ENCODE measurements around the gene MSANTD1. TPM values are rescaled to one million over a fixed set of nuclear protein-coding genes. Genes with fewer than 3 reads are reported as not detected.

MSANTD1 gene
- total and polyA plus RNA-seq, 2 of the 8 experiments (the other 6 are each of a cell fraction or from before 2014, with no cell fraction given), result 0.23 to 0.45 TPM

DNA sequence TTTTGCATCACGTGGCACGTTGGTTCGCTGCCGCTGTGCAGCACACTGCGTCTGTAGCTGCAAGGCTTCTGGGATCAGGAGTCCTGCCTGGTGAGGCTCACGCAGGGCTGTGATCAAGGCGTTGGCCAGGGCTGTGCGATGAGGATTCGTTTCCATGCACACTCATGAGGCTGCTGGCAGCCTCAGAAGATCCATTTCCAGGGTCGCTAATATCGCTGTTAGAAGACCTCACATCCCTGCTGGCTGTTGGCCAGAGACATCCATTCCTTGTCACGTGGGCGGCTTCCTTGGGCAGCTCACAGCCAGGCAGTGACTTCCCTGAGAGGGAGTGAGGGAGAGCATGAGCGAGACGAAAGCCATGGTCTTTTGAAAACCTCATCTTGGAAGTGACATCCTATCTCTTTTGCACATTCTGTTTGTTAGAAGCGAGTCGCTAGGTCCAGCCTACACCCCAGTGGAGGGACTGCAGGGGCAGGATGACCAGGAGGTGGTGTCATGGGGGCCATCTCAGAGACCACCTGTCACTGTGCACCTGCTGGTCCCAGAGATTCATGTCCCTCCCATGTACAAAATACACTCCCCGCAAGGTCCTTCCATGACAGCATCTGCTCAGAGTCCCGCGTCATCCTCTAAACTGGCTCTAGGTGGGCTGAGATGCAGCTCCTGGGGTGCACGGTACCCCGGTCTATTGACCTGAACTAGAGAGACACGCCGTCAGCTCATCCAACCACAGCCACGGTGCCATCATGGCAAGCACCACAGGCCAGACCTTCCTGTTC lies 56.1 kb downstream of the MSANTD1 start:
- H4K20me1 ChIP-seq (replicated peaks in 1 of 2; ENCODE audit: control insufficient read depth in 1 of 2, insufficient read depth in 2 of 2, low read length in 2 of 2), result peaks cover 6 to 17% of the 10 kb centered on the region in 2 experiments
- peak overlapping the region; percentile 70 for H3K14ac ChIP-seq (ENCODE audit: insufficient read length)
- no peak overlapping the region for H2BK15ac ChIP-seq (ENCODE audit: low read length)
- peak overlapping the region; percentile 78 for H2BK120ac ChIP-seq (replicated peaks; ENCODE audit: low read depth, low read length)
- no peaks in the 10 kb centered on the region for H3K27me3 ChIP-seq (replicated peaks in 1 of 4; ENCODE audit: control insufficient read depth in 3 of 4, extremely low read depth in 1 of 4, insufficient read depth in 3 of 4, low read length in 3 of 4)
- DNase-seq (ENCODE audit: low read depth in 1 of 2, low spot score in 2 of 2) (no peak), FAIRE-seq (no peak)
- H2AK5ac ChIP-seq (ENCODE audit: low read depth, low read length), result no peak overlapping the region
- ChIA-PET POLR2A (ENCODE audit: partially characterized antibody) (interaction anchor here (3.4 kb wide), 1 partner anchor 11 kb away, joined by 16 read pairs; no protein-coding TSS in a partner anchor), CTCF (ENCODE audit: partially characterized antibody) (interaction anchor here (0.7 to 2.0 kb wide), 6 partner anchors 12 to 210 kb away, joined by 3 to 5 read pairs (median 3); no protein-coding TSS in a partner anchor)
- no peak overlapping the region for H2BK5ac ChIP-seq (ENCODE audit: low read depth, low read length)
- H3K4me3 ChIP-seq (ENCODE audit: extremely low read depth in 1 of 4, insufficient read depth in 2 of 4, low read depth in 3 of 4, low read length in 4 of 4), result no peak overlapping the region
- no peak overlapping the region for H2AFZ ChIP-seq (ENCODE audit: low read length)
- no peak overlapping the region for H3K23ac ChIP-seq (ENCODE audit: insufficient read length)
- no peak overlapping the region for H3K56ac ChIP-seq (replicated peaks; ENCODE audit: insufficient read length, low read depth, low read length)
- no peak overlapping the region for H3K4me2 ChIP-seq (ENCODE audit: insufficient read depth in 1 of 2, low read depth in 2 of 2, low read length in 2 of 2)
- 90% methylated on average over 25 of the region's 25 CpGs; no CpG with 5 or more reads in 1 of the 2 experiments for WGBS, 2 experiments (ENCODE audit: extremely low coverage in 1 of 2, insufficient coverage in 1 of 2, insufficient read length in 1 of 2, insufficient replicate concordance in 2 of 2, low coverage in 1 of 2, low lambda C conversion rate in 2 of 2, missing lambda C conversion rate in 1 of 2)
- H4K5ac ChIP-seq (ENCODE audit: insufficient read length, low read depth, low read length), result no peak overlapping the region
- H4K8ac ChIP-seq (ENCODE audit: extremely low read depth, insufficient read depth, low read length), result peak overlapping the region; percentile 70; the same call in 1 of the 2 replicates
- H3K9me3 ChIP-seq (ENCODE audit: insufficient read depth in 2 of 2, low read depth in 1 of 2, low read length in 1 of 2), result no peaks in the 10 kb centered on the region
- H3K4ac ChIP-seq (replicated peaks; ENCODE audit: insufficient read length, low read depth, low read length), result no peak overlapping the region
- peak overlapping the region; percentile 2 for H4K91ac ChIP-seq (replicated peaks; ENCODE audit: insufficient read length, low read length)
- no peak overlapping the region for H2BK20ac ChIP-seq (ENCODE audit: low read length)
- no peak overlapping the region for H3K9ac ChIP-seq (replicated peaks in 1 of 4; ENCODE audit: extremely low read depth in 1 of 4, low read depth in 3 of 4, low read length in 3 of 4)
- H3K79me2 ChIP-seq (ENCODE audit: control insufficient read depth in 1 of 2, insufficient read depth in 2 of 2, low read length in 2 of 2), result peaks cover 0 to 3% of the 10 kb centered on the region in 2 experiments; a peak in 1 of 4 replicates
- H3K18ac ChIP-seq (ENCODE audit: extremely low read depth, low read length), result no peak overlapping the region
- H3K79me1 ChIP-seq (ENCODE audit: low read depth, low read length), result peaks cover 13% of the 10 kb centered on the region; the same call in 1 of the 2 replicates
- H3K27ac ChIP-seq (ENCODE audit: low read depth, low read length), result no peak overlapping the region
- peak overlapping the region; percentile 10; the same call in 1 of the 2 replicates for H2BK12ac ChIP-seq (ENCODE audit: low read depth, low read length)
- no peaks in the 10 kb centered on the region for H3K36me3 ChIP-seq (ENCODE audit: control insufficient read depth in 2 of 4, insufficient read depth in 4 of 4, low read length in 3 of 4)
- H3K4me1 ChIP-seq (replicated peaks in 1 of 4; ENCODE audit: control insufficient read depth in 3 of 4, insufficient read depth in 4 of 4, low read length in 3 of 4), result peaks cover 0 to 18% (median 6%) of the 10 kb centered on the region in 4 experiments; a peak in 4 of 7 replicates
- H3K23me2 ChIP-seq (ENCODE audit: low read depth, low read length), result no peaks in the 10 kb centered on the region
- no peak for TF ChIP-seq PHF8 (conservative IDR thresholded peaks at IDR 0.05; ENCODE audit: low read depth, low read length)
- TF ChIP-seq HDAC2 (IDR thresholded peaks at IDR 0.05; ENCODE audit: borderline replicate concordance in 1 of 2, low read depth in 2 of 2, low read length in 2 of 2), result no peak
- no peak for TF ChIP-seq RAD21 (IDR thresholded peaks at IDR 0.05 in 1 of 2, conservative IDR thresholded peaks at IDR 0.05 in 1 of 2; ENCODE audit: low read depth in 2 of 2, low read length in 2 of 2)
- TF ChIP-seq, protein P1, sequence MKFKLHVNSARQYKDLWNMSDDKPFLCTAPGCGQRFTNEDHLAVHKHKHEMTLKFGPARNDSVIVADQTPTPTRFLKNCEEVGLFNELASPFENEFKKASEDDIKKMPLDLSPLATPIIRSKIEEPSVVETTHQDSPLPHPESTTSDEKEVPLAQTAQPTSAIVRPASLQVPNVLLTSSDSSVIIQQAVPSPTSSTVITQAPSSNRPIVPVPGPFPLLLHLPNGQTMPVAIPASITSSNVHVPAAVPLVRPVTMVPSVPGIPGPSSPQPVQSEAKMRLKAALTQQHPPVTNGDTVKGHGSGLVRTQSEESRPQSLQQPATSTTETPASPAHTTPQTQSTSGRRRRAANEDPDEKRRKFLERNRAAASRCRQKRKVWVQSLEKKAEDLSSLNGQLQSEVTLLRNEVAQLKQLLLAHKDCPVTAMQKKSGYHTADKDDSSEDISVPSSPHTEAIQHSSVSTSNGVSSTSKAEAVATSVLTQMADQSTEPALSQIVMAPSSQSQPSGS (IDR thresholded peaks at IDR 0.05; ENCODE audit: low read length), result no peak
- no peak for TF ChIP-seq BACH1 (IDR thresholded peaks at IDR 0.05; ENCODE audit: low read length)
- TF ChIP-seq CBX8 (IDR thresholded peaks at IDR 0.05; ENCODE audit: borderline replicate concordance, low read depth, low read length), result no peak
- TF ChIP-seq CTBP2 (IDR thresholded peaks at IDR 0.05; ENCODE audit: borderline replicate concordance, insufficient read depth, insufficient read length, low read length), result no peak
- TF ChIP-seq YY1 (IDR thresholded peaks at IDR 0.05; ENCODE audit: low read depth, low read length), result no peak

All from H1 (cell line).